Uterus (tissue), 2 donors: Measurements from ENCODE around the gene TTLL10.

ENCODE experiments used
- POLR2A ChIP-seq, 2 donors: fragments of 450-650 bp; IDR thresholded peaks; one replicate each; pipeline ENCODE4 v1.6.1; 2016; ENCODE audit warnings: antibody characterized with exemption in 2 of 2, mild to moderate bottlenecking in 1 of 2, moderate library complexity in 1 of 2
- TF ChIP-seq, protein P1 (sequence below), 4 experiments: fragments of 200-600 bp in 2 of 4; fragments of 450-650 bp in 2 of 4; sonication (generic) in 2 of 4; IDR thresholded peaks; one replicate each; pipeline ENCODE4 v1.5.1; 2016 to 2019; ENCODE audit warnings: antibody characterized with exemption in 4 of 4, mild to moderate bottlenecking in 2 of 4, moderate library complexity in 1 of 4

DNA sequence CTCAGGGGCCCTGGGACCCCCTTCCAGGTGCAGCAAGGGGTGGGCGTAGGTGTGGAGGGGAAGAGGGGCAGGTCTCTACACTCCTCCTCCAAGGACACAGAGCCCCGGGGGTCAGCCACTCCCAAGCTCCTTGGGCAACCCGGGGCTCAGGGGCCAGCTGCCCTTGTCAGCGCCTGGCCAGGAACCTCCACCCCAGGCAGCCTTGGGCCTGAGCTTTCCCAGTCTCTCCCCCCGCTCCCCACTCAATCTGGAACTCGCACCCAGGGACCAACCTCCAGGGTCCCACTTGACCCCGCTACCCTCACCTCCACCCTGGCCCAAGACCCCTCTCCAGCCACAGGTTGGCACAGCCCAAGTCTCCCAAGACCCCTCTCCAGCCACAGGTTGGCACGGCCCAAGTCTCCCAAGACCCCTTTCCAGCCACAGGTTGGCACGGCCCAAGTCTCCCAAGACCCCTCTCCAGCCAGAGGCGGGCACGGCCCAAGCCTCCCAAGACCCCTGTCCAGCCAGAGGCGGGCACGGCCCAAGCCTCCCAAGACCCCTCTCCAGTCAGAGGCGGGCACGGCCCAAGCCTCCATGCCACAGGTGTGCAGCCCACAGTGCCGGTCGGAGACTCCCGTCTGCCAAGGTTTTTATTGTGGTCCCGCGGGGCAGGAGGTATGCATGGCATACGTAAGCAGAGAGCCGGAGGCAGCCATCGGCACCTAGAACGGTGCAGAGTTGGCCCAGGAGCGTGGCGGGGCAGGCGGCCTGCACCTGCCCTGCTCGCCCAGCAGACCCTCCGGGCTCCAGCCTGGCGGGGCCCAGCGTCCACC, 37.3 kb downstream of the TTLL10 start:
- TF ChIP-seq, protein P1, sequence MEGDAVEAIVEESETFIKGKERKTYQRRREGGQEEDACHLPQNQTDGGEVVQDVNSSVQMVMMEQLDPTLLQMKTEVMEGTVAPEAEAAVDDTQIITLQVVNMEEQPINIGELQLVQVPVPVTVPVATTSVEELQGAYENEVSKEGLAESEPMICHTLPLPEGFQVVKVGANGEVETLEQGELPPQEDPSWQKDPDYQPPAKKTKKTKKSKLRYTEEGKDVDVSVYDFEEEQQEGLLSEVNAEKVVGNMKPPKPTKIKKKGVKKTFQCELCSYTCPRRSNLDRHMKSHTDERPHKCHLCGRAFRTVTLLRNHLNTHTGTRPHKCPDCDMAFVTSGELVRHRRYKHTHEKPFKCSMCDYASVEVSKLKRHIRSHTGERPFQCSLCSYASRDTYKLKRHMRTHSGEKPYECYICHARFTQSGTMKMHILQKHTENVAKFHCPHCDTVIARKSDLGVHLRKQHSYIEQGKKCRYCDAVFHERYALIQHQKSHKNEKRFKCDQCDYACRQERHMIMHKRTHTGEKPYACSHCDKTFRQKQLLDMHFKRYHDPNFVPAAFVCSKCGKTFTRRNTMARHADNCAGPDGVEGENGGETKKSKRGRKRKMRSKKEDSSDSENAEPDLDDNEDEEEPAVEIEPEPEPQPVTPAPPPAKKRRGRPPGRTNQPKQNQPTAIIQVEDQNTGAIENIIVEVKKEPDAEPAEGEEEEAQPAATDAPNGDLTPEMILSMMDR (IDR thresholded peaks at IDR 0.05): no peak
- TF ChIP-seq POLR2A (IDR thresholded peaks at IDR 0.05): no peak
